ENCODE data around the gene ASB4. TPM values are rescaled to one million over a fixed set of nuclear protein-coding genes. Genes with fewer than 3 reads are reported as not detected.

Gene ASB4
- total and polyA plus RNA-seq, 2 experiments from 2014 or later = not detected

DNA sequence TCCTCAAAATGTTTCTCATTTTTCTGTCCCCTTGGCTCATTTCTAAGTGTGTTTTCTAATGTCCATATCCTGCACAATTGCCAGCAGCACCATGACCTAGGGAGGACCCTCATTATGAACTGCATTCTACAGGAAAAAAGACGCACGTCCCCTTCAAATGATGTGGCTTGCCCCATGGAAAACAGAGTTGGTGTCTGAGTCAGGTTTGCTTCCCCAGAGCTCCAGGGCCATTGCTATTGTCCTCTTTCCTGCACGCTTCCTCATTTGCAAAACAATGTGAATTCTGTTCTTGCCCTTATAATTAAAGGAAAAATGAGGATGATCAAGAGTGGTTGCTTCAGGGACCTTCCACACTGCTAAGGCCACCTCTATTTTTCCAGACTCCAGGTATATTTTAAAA lies 14.7 kb upstream of the ASB4 start (continued):
- TF ChIP-seq, protein P1, sequence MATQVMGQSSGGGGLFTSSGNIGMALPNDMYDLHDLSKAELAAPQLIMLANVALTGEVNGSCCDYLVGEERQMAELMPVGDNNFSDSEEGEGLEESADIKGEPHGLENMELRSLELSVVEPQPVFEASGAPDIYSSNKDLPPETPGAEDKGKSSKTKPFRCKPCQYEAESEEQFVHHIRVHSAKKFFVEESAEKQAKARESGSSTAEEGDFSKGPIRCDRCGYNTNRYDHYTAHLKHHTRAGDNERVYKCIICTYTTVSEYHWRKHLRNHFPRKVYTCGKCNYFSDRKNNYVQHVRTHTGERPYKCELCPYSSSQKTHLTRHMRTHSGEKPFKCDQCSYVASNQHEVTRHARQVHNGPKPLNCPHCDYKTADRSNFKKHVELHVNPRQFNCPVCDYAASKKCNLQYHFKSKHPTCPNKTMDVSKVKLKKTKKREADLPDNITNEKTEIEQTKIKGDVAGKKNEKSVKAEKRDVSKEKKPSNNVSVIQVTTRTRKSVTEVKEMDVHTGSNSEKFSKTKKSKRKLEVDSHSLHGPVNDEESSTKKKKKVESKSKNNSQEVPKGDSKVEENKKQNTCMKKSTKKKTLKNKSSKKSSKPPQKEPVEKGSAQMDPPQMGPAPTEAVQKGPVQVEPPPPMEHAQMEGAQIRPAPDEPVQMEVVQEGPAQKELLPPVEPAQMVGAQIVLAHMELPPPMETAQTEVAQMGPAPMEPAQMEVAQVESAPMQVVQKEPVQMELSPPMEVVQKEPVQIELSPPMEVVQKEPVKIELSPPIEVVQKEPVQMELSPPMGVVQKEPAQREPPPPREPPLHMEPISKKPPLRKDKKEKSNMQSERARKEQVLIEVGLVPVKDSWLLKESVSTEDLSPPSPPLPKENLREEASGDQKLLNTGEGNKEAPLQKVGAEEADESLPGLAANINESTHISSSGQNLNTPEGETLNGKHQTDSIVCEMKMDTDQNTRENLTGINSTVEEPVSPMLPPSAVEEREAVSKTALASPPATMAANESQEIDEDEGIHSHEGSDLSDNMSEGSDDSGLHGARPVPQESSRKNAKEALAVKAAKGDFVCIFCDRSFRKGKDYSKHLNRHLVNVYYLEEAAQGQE (IDR thresholded peaks at IDR 0.05; ENCODE audit: unreplicated experiment) = no peak
- TF ChIP-seq, protein P2, sequence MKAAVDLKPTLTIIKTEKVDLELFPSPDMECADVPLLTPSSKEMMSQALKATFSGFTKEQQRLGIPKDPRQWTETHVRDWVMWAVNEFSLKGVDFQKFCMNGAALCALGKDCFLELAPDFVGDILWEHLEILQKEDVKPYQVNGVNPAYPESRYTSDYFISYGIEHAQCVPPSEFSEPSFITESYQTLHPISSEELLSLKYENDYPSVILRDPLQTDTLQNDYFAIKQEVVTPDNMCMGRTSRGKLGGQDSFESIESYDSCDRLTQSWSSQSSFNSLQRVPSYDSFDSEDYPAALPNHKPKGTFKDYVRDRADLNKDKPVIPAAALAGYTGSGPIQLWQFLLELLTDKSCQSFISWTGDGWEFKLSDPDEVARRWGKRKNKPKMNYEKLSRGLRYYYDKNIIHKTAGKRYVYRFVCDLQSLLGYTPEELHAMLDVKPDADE (IDR thresholded peaks at IDR 0.05) = no peak
- TF ChIP-seq STAT1 (IDR thresholded peaks at IDR 0.05; ENCODE audit: unreplicated experiment) = no peak

DNA sequence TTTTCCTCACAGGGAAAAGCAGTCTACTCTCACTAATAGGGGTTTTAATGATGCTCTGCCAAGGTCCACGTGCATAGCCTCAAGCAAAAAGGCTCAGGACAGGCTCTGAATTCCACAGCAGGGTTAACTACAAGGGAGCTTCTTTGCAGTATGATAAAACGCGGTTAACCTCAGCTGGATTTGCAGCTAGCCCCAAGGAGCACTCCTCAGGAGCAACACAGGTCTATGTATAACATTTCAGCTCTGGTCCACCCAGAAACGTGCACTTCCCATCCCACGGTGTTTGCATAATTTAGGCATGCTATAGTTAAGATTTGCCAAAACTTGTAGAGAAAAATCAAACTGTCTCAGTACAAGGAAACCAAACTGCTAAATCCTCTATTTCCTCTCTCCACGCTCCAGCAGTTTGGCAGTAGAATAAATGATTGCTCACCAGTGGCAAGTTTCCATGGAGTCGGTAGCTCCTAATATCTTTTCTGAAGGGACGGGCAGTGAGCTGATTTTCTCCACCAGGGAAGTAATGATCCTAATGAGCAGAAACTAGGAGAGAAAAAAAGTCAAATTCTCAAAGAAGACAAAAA lies 13.1 kb upstream of the ASB4 start:
- no peaks in the 10 kb centered on the region for H3K36me3 Mint-ChIP-seq (ENCODE audit: low read depth)
- H3K9me3 Mint-ChIP-seq = no peaks in the 10 kb centered on the region
- H3K9me2 ChIP-seq (ENCODE audit: insufficient read depth) = peaks cover 3% of the 10 kb centered on the region; the same call in 1 of the 2 replicates
- ATAC-seq = no peak
- H3K4me1 ChIP-seq (ENCODE audit: insufficient read depth) = peaks cover 28% of the 10 kb centered on the region
- H3K4me1 Mint-ChIP-seq = peaks cover 36% of the 10 kb centered on the region
- no peak overlapping the region for H3K4me3 Mint-ChIP-seq
- no peak overlapping the region for H3K4me2 ChIP-seq
- H3K27me3 ChIP-seq (ENCODE audit: insufficient read depth) = no peaks in the 10 kb centered on the region
- DNase-seq (ENCODE audit: low spot score) = no peak
- H3K79me2 ChIP-seq (replicated peaks; ENCODE audit: insufficient read depth) = no peaks in the 10 kb centered on the region
- H3K27ac Mint-ChIP-seq = no peak overlapping the region
- TF ChIP-seq NANOG (IDR thresholded peaks at IDR 0.05; ENCODE audit: borderline replicate concordance) (no peak), EZH2phosphoT487 (IDR thresholded peaks at IDR 0.05; ENCODE audit: unreplicated experiment) (no peak), STAT1 (IDR thresholded peaks at IDR 0.05; ENCODE audit: unreplicated experiment) (no peak), EZH2 (IDR thresholded peaks at IDR 0.05; ENCODE audit: low read depth, unreplicated experiment) (no peak), POLR2AphosphoS5 (IDR thresholded peaks at IDR 0.05; ENCODE audit: low read depth) (no peak), CREB1 (CRISPR knock-in tag; IDR thresholded peaks at IDR 0.05; ENCODE audit: low read depth) (no peak), JUNB (IDR thresholded peaks at IDR 0.05; ENCODE audit: unreplicated experiment) (no peak), ZNF114 (CRISPR knock-in tag; IDR thresholded peaks at IDR 0.05) (no peak)
- TF ChIP-seq, protein P1 (IDR thresholded peaks at IDR 0.05; ENCODE audit: unreplicated experiment) = no peak
- TF ChIP-seq, protein P3, sequence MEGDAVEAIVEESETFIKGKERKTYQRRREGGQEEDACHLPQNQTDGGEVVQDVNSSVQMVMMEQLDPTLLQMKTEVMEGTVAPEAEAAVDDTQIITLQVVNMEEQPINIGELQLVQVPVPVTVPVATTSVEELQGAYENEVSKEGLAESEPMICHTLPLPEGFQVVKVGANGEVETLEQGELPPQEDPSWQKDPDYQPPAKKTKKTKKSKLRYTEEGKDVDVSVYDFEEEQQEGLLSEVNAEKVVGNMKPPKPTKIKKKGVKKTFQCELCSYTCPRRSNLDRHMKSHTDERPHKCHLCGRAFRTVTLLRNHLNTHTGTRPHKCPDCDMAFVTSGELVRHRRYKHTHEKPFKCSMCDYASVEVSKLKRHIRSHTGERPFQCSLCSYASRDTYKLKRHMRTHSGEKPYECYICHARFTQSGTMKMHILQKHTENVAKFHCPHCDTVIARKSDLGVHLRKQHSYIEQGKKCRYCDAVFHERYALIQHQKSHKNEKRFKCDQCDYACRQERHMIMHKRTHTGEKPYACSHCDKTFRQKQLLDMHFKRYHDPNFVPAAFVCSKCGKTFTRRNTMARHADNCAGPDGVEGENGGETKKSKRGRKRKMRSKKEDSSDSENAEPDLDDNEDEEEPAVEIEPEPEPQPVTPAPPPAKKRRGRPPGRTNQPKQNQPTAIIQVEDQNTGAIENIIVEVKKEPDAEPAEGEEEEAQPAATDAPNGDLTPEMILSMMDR (conservative IDR thresholded peaks at IDR 0.05; ENCODE audit: low read depth in 2 of 2) = no peak
- TF ChIP-seq, protein P2 (IDR thresholded peaks at IDR 0.05) = no peak
- no peak overlapping the region for H3K4me3 ChIP-seq
- peak overlapping the region; percentile 72 for H2AFZ ChIP-seq
- no peaks in the 10 kb centered on the region for H3K27me3 Mint-ChIP-seq (ENCODE audit: insufficient read depth, low read depth, poor library complexity)
- H3K27ac ChIP-seq (ENCODE audit: low read depth) = no peak overlapping the region
- no peaks in the 10 kb centered on the region for H4K20me1 ChIP-seq (replicated peaks; ENCODE audit: insufficient read depth)
- H3K36me3 ChIP-seq (ENCODE audit: insufficient read depth) = no peaks in the 10 kb centered on the region
- H3F3A ChIP-seq (replicated peaks; ENCODE audit: low read depth) = no peaks in the 10 kb centered on the region

Data from GM23338 (cell line).